PFSK-1 (cell line): ENCODE results near the gene CLIP1.

Experiments used
- POLR2AphosphoS5 ChIP-seq: IDR thresholded peaks from 2 replicates; pipeline ENCODE4 v1.6.1; 2012; ENCODE audit warnings: low read depth, mild to moderate bottlenecking, control low read depth, low read length, moderate library complexity
- REST ChIP-seq, 2 experiments: IDR thresholded peaks; 2 replicates each; pipeline versions ENCODE4 v1.6.1 to v1.8.0; 2011 to 2012; ENCODE audit warnings: low read depth in 2 of 2, low read length in 2 of 2, control low read depth in 1 of 2, inconsistent platforms in 1 of 2, mild to moderate bottlenecking in 1 of 2, moderate library complexity in 1 of 2; ENCODE audit not compliant: insufficient read depth in 1 of 2

GRCh38 chr12:122387887-122388286 lies 34.6 kb downstream of the CLIP1 start:
- TF ChIP-seq REST (IDR thresholded peaks at IDR 0.05; ENCODE audit: insufficient read depth in 1 of 2, low read depth in 2 of 2, low read length in 2 of 2) (no peak), POLR2AphosphoS5 (no peak)
